Cerebellar nuclear complex (tissue), 1 donor: Measurements from ENCODE around the gene MSH3.
"Not testable (repeated sequence)": the region's sequence is repeated elsewhere in the genome, so short reads cannot be mapped to it uniquely, and the experiment has no call there.

ENCODE experiments used
- DNase-seq, 2 experiments: peaks; one replicate each; lab custom pipeline; 2025; lab: John Stamatoyannopoulos, UW

Gene MSH3

DNA sequence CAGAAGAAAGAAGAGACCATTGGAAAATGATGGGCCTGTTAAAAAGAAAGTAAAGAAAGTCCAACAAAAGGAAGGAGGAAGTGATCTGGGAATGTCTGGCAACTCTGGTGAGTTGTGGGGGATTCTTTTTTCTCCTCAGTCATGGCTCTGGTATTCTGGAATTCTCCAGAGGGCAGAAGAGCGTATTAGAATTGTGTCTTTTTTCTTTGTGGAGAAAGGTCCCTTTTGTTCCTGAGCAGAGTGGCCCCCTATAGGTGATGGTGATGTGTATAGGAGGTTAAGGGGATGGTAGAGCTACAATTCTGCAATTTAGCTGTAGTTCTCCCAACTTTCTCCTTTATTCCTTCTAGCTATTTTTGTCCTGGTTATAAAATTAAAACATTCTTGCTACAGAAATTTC is 2.0 kb downstream of the MSH3 start:
- no peak for DNase-seq

DNA sequence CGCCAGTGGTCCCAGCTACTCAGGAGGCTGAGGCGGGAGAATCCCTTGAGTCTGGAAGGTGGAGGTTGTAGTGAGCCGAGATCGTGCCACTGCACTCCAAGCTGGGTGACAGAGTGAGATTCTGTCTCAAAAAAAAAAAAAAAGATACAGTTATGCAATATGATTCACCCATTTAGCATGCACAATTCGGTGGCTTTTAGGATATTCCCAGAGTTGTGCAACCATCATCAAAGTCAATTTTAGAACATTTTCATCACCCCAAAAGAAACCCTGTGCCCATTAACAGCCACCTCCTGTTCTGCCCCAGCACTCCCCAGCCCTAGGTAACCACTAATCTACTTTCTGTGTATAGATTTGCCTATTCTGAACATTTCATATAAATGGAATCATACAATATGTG is 4.7 kb downstream of the MSH3 start:
- DNase-seq, result no peak

DNA sequence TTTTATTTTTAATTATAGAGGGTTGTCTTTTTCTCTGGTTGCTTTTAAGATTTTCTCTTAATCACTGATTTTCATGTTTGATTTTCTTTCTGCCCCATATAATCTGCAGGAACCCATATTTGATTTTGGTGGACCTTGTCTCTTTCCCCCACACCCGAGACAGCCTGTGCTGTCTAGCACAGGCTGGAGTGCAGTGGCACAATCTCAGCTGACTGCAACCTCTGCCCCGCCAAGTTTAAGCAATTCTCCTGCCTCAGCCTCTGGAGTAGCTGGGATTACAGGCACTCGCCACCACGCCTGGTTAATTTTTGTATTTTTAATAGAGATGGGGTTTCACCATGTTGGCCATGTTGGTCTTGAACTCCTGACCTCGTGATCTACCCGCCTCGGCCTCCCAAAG is 6.2 kb downstream of the MSH3 start:
- DNase-seq, result not testable (repeated sequence)

- DNase-seq, result no peak
Measured at GRCh38 chr5:80662108-80662507, 7.7 kb downstream of the MSH3 start.

DNA sequence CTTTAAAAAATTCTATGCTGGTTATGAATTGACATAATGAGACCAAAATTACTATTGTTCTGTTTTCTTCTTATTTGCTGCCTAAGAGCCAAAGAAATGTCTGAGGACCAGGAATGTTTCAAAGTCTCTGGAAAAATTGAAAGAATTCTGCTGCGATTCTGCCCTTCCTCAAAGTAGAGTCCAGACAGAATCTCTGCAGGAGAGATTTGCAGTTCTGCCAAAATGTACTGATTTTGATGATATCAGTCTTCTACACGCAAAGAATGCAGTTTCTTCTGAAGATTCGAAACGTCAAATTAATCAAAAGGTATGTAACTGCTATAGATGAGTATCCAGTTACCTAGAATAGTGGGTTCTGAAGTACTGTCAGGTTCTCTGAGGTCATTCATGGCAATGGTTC is 10.6 kb downstream of the MSH3 start:
- no peak for DNase-seq

DNA sequence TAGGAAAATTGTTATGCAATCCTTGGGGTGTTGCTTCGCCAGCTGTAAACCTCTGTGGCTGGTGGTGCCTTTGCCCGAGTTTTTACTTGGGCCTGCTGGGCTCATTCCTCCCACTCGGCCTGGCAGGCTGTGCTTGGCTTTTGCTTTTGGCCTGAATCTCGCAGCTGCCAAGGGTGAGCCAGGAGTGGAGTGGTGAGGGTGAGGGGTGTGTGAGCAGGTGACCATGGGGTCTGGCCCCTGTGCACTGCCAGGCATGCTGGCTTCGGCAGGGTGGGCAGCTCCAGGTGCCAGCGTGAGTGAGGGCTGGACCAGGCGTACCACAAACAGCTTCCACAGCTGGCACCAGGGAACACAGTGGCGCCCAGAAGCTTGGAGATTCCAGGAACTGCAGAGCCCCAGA is 12.9 kb downstream of the MSH3 start:
- DNase-seq, result no peak

GRCh38 chr5:80668016-80668969 is 13.8 kb downstream of the MSH3 start:
- no peak for DNase-seq

DNA sequence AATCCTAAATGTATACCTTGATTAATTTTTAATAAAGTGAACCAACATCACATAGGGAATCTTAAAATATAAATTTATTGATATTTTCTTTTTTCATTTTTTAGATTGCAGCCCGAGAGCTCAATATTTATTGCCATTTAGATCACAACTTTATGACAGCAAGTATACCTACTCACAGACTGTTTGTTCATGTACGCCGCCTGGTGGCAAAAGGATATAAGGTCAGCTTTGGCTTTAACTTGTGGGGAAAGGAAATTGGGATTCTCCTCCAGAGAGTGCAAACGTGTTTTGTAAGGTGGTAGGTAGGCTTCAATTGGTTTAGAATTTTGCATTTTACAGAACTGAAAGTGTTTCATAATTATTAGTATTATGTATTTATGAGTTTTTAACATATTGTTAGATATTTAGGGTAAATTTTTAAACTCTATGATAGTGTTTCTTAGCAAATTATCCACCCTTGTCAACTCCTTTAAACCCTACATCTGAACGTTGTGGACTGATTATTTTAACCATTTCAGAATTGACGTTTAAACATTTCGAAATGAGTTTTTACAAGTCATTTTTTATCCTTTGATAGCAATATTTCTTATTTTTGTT is 17.8 kb downstream of the MSH3 start:
- no peak for DNase-seq

- no peak for DNase-seq
Measured at GRCh38 chr5:80676706-80677105, 22.3 kb downstream of the MSH3 start.

GRCh38 chr5:80686757-80687156 is 32.3 kb downstream of the MSH3 start:
- no peak for DNase-seq

DNA sequence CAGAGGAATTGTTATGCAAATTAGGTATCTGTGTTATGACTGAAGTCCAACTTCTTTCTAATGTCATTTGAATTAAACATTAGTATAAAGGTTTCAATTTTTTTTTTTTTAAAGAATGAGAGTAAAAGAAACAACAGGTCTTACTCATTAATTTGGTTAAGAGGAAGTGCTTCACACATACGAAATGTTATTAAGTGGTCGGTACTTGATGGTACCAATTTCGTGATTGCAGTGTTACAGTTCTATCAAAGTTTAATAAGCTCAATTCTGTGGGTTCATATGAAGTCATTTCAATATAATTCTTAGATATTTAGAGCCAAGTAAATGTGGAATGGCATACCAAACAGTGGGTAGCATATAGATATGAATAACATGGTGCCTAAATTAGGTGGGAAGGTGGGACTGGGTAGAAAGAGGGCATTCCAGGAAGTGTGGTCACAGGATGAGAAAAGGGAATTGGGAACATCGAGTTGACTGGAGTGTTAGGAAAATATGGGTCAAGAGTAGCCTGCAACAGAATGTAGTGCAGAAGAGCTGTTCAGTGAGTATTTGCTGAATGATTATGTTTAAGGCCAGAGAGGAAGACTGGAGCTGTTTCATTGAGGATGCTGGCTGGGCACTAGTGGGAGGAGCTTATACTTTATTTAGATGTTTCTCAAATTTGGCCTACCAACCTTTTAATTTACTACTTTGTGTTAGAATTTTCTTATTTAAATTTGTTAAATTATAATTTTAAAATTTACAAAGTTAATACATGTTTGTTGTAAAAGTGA is 34.4 kb downstream of the MSH3 start:
- DNase-seq, result no peak

DNA sequence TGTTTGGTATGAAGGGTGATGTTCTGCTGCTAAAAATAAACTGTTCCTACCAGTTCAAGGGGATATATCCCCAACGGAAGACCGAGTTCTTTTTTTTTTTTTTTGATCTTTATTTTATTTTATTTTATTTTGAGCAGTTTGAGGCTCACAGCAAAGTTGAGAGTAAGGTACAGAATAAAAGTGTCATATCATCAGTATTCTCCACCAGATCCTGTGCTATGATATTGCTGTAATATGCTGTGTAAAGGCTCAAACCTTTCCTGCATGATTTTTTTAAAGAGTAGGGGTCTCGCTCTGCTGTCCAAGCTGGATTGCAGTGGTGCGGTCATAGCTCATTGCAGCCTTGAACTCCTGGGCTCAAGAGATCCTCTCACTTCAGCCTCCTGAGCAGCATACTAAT is 35.2 kb downstream of the MSH3 start:
- DNase-seq, result no peak

DNA sequence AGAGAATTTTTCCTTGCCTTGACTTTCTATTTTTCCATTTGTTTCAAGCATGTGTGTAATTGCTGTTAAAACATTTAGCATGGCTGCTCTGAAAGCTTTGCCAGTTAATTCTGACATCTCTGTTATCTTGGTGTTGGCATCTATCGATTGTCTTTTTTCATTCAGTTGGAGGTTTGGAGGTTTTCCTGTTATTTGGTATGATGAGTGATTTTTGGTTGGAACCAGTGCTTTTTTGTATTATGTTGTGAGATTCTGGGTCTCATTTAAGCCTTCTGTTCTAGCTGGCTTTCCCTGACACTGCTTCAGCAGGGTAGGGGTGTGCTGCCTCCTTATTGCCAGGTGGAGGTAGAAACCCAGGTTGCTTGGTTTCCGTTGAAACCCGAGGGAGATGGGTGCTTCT is 41.2 kb downstream of the MSH3 start:
- DNase-seq, result no peak

GRCh38 chr5:80696450-80696849 is 42.0 kb downstream of the MSH3 start:
- no peak for DNase-seq

- no peak for DNase-seq
Measured at GRCh38 chr5:80697100-80697499, 42.6 kb downstream of the MSH3 start.

- no peak for DNase-seq
Measured at GRCh38 chr5:80698369-80698768, 43.9 kb downstream of the MSH3 start.

- DNase-seq, result no peak
Measured at GRCh38 chr5:80701597-80701996, 47.1 kb downstream of the MSH3 start.

- no peak for DNase-seq
Measured at GRCh38 chr5:80703291-80703690, 48.8 kb downstream of the MSH3 start.

DNA sequence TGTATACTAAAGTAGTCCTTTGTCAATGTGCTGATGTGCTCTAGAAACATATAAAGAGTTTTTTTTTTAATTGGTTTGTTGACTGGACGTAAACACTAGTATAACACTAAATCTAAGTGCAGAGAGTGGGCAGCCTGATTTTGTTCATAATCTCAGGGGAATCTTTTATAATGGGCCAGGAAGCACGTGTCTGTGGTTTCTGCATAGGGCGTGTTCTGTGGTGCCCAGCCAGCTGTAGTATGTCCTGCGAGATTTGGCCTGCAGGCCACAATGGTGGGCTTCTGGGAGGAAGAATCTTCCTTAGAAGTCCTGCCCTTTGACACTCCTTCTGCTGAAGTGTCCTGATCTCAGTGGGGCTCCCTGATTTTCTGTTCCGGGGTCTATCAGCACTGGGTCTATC is 49.3 kb downstream of the MSH3 start:
- no peak for DNase-seq

DNA sequence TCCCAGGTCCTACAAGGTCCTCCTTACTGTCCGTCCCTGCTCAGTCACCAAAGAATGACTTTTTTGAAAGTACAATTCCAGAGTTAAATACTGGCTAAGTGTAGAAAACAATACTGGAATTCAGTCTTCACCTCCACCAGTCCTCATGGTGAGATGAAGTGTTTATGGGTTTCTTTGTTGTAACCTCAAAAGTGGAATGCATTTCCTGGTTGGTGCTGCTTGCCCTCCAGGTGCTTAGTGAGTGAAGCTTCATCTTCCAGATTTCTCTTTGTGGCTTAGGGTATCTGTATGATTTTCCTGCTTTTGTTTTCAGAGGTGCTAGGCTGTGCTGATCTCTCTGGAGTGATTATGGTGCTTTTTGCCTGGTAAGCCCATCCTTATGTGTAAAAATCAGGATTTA is 49.8 kb downstream of the MSH3 start:
- DNase-seq, result no peak

DNA sequence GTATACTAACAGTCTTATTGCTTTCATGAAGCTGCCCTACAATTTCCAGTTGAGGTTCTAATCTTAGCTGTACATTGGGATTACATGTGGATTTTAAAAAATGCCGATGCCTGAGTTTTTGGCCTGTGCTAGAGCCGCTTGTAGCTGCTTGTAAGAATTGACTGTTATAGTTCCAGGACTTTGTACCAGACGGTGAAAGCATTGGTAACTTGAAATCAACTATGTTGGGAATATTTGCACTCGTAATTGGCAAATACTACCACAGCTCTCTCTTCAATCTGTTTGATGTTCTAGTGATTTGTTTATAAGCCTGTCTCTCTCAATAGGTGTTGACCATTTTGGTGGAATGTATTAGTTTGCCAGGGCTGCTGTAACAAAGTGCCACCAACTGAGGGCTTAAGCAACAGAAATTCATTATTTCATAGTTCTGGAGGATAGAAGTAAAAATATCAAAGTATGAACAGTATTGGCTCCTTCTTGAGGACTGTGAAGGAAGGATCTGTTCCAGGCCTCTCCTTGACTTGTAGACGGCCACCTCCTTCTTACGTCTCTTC is 50.8 kb downstream of the MSH3 start:
- no peak for DNase-seq

- no peak for DNase-seq
Measured at GRCh38 chr5:80705801-80706200, 51.3 kb downstream of the MSH3 start.
